CD14-positive monocyte (primary cell): ENCODE results near the gene PCDHGA6. TPM values are rescaled to one million over a fixed set of nuclear protein-coding genes. Genes with fewer than 3 reads are reported as not detected.

ENCODE experiments used
- DNase-seq, 3 donors: peaks; one replicate each; pipeline ENCODE4 v3.0.0-alpha.2; 2011 to 2022
- H2AFZ ChIP-seq: 2 replicates; pipeline ENCODE4 v1.6.0; 2012; ENCODE audit warnings: mild to moderate bottlenecking, low read depth, low read length, inconsistent platforms; ENCODE audit not compliant: insufficient read depth, poor library complexity, severe bottlenecking
- H3K27ac ChIP-seq, 2 donors: 1 replicate in 1 of 2; 2 replicates in 1 of 2; pipeline ENCODE4 v1.5.1; 2012 to 2013; ENCODE audit warnings: low read length in 2 of 2, control low read depth in 1 of 2, inconsistent platforms in 1 of 2, low read depth in 1 of 2, mild to moderate bottlenecking in 1 of 2
- H3K27me3 ChIP-seq, 2 donors: one replicate each; pipeline versions ENCODE4 v1.6.0 to v1.6.1; 2011 to 2013; ENCODE audit warnings: low read length in 2 of 2; ENCODE audit not compliant: control insufficient read depth in 2 of 2, insufficient read depth in 2 of 2
- H3K36me3 ChIP-seq, 2 donors: replicated peaks in 1 of 2; 1 replicate in 1 of 2; 2 replicates in 1 of 2; pipeline versions ENCODE4 v1.5.1 to v1.6.1; 2012 to 2013; ENCODE audit warnings: low read length in 2 of 2, control low read depth in 1 of 2, inconsistent platforms in 1 of 2, mild to moderate bottlenecking in 1 of 2; ENCODE audit not compliant: insufficient read depth in 2 of 2, control insufficient read depth in 1 of 2
- H3K4me1 ChIP-seq, 2 donors: 1 replicate in 1 of 2; 2 replicates in 1 of 2; pipeline versions ENCODE4 v1.5.1 to v1.6.1; 2012 to 2013; ENCODE audit warnings: low read length in 2 of 2, control low read depth in 1 of 2, inconsistent platforms in 1 of 2, mild to moderate bottlenecking in 1 of 2, moderate library complexity in 1 of 2; ENCODE audit not compliant: insufficient read depth in 2 of 2, control insufficient read depth in 1 of 2
- H3K4me2 ChIP-seq: replicated peaks from 2 replicates; pipeline ENCODE3; 2012; ENCODE audit warnings: low read length, moderate library complexity, mild to moderate bottlenecking; ENCODE audit not compliant: poor library complexity, severe bottlenecking; ENCODE audit errors: extremely low read depth
- H3K4me3 ChIP-seq, 3 experiments: fragments of 200-600 bp in 1 of 3; sonication (generic) in 1 of 3; replicated peaks in 1 of 3; 1 replicate in 2 of 3; 2 replicates in 1 of 3; pipeline ENCODE4 v1.5.1; 2011 to 2013; ENCODE audit warnings: low read length in 3 of 3, mild to moderate bottlenecking in 3 of 3, control low read depth in 2 of 3, low read depth in 2 of 3, inconsistent platforms in 1 of 3, moderate library complexity in 1 of 3
- H3K79me2 ChIP-seq: 2 replicates; pipeline ENCODE4 v1.6.0; 2012; ENCODE audit warnings: mild to moderate bottlenecking, control low read depth, inconsistent platforms, low read length, moderate library complexity; ENCODE audit not compliant: insufficient read depth
- H3K9ac ChIP-seq: 2 replicates; pipeline ENCODE4 v1.6.0; 2017; ENCODE audit warnings: low read length, mild to moderate bottlenecking; ENCODE audit not compliant: insufficient read depth, poor library complexity, severe bottlenecking
- H3K9me3 ChIP-seq, 2 donors: replicated peaks in 1 of 2; 1 replicate in 1 of 2; 2 replicates in 1 of 2; pipeline versions ENCODE4 v1.5.1 to v1.6.1; 2012 to 2013; ENCODE audit warnings: low read length in 2 of 2, control low read depth in 1 of 2; ENCODE audit not compliant: control insufficient read depth in 1 of 2, insufficient read depth in 1 of 2
- H4K20me1 ChIP-seq: 2 replicates; pipeline ENCODE4 v1.6.0; 2012; ENCODE audit warnings: mild to moderate bottlenecking, low read length, control low read depth, moderate library complexity; ENCODE audit not compliant: insufficient read depth
- H3K27ac Mint-ChIP-seq, 7 donors: one replicate each; pipeline ENCODE4 v1.8.0; 2020; ENCODE audit warnings: mild to moderate bottlenecking in 7 of 7, mixed read lengths in 7 of 7, moderate library complexity in 6 of 7, inconsistent platforms in 2 of 7
- H3K27me3 Mint-ChIP-seq, 3 donors: one replicate each; pipeline ENCODE4 v1.8.0; 2021 to 2022; ENCODE audit warnings: low read depth in 3 of 3, mild to moderate bottlenecking in 3 of 3, mixed read lengths in 3 of 3, moderate library complexity in 3 of 3, inconsistent platforms in 1 of 3
- H3K36me3 Mint-ChIP-seq, 2 donors: one replicate each; pipeline ENCODE4 v1.8.0; 2020; ENCODE audit warnings: mixed read lengths in 2 of 2, inconsistent platforms in 1 of 2, mild to moderate bottlenecking in 1 of 2
- H3K4me1 Mint-ChIP-seq: one replicate; pipeline ENCODE4 v1.8.0; 2020; ENCODE audit warnings: mild to moderate bottlenecking, mixed read lengths
- H3K4me3 Mint-ChIP-seq, 2 donors: one replicate each; pipeline ENCODE4 v1.8.0; 2020; ENCODE audit warnings: mild to moderate bottlenecking in 2 of 2, mixed read lengths in 2 of 2, moderate library complexity in 1 of 2
- H3K9me3 Mint-ChIP-seq, 7 donors: one replicate each; pipeline ENCODE4 v1.8.0; 2020 to 2022; ENCODE audit warnings: mixed read lengths in 7 of 7, mild to moderate bottlenecking in 6 of 7, moderate library complexity in 6 of 7, inconsistent platforms in 2 of 7
- WGBS: methylation state at CpG from one replicate; pipeline ENCODE4 v1.1.5; 2013; ENCODE audit warnings: missing lambda C conversion rate; ENCODE audit not compliant: insufficient coverage; 5-methylcytosine and 5-hydroxymethylcytosine counted together
- intact Hi-C, 2 donors: fragments of 100-400 bp; cut with micrococcal nuclease; formaldehyde crosslinking; loops; one replicate each; pipeline versions ENCODE4 v1.15.0 to v1.15.1; 2023
- polyA plus RNA-seq, 3 donors: library from polyadenylated mRNA; depleted of rRNA in 1 of 3; unstranded in 2 of 3; stranded (reverse) in 1 of 3; fragments of 300-500 nt in 2 of 3; fragments of >200 nt in 1 of 3; fragmentation: Illumina TruSeq in 2 of 3; gene quantifications; 1 replicate in 2 of 3; 2 replicates in 1 of 3; pipeline ENCODE4 v1.2.3, GENCODE V29; 2012 to 2021
- TF ChIP-seq, protein P1 (sequence below): fragments of 200-600 bp; IDR thresholded peaks from one replicate; pipeline ENCODE4 v1.8.0; 2022; ENCODE audit warnings: antibody characterized with exemption, mild to moderate bottlenecking

Gene PCDHGA6
- polyA plus RNA-seq, 3 donors = not detected

DNA sequence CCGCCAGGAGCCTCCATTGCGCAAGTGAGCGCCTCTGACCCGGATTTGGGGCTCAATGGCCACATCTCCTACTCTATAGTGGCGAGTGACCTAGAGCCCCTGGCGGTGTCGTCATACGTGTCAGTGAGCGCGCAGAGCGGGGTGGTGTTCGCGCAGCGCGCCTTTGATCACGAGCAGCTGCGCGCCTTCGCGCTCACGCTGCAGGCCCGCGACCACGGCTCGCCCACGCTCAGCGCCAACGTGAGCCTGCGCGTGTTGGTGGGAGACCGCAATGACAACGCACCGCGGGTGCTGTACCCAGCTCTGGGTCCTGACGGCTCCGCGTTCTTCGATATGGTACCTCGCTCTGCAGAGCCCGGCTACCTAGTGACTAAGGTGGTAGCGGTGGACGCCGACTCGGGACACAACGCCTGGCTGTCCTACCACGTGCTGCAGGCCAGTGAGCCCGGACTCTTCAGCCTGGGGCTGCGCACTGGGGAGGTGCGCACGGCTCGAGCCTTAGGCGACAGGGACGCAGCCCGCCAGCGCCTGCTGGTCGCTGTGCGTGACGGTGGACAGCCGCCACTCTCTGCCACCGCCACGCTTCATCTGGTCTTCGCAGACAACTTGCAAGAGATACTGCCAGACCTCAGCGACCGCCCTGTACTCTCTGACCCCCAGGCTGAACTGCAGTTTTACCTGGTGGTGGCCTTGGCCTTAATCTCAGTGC lies 36.1 kb downstream of the PCDHGA6 start:
- Histone ChIP-seq H3K27me3 (peaks cover 77 to 98% of the 10 kb centered on the region in 2 donors), H3K9me3 (peaks cover 32 to 56% of the 10 kb centered on the region in 2 donors), H4K20me1 (no peaks in the 10 kb centered on the region), H3K36me3 (no peaks in the 10 kb centered on the region), H3K79me2 (no peaks in the 10 kb centered on the region), H2AFZ (no peak overlapping the region), H3K4me1 (peaks cover 11 to 17% of the 10 kb centered on the region in 2 donors), H3K27ac (no peak overlapping the region), H3K9ac (no peak overlapping the region), H3K4me3 (no peak overlapping the region), H3K4me2 (no peak overlapping the region)
- DNase-seq = no peak
- Mint-ChIP-seq H3K27me3 (peaks cover 76 to 95% (median 91%) of the 10 kb centered on the region in 3 donors), H3K27ac (no peak overlapping the region), H3K36me3 (peaks cover 15 to 16% of the 10 kb centered on the region in 2 donors), H3K4me1 (peaks cover 18% of the 10 kb centered on the region), H3K4me3 (peak overlapping the region in 1 of 2 donors; percentile 92), H3K9me3 (peaks cover 21 to 68% (median 53%) of the 10 kb centered on the region in 7 donors)
- 30% methylated on average over 60 of the region's 64 CpGs for WGBS
- intact Hi-C loops = loop anchor here (5.0 kb wide), 2 partner anchors 113 to 153 kb away; no protein-coding TSS in a partner anchor
- TF ChIP-seq, protein P1, sequence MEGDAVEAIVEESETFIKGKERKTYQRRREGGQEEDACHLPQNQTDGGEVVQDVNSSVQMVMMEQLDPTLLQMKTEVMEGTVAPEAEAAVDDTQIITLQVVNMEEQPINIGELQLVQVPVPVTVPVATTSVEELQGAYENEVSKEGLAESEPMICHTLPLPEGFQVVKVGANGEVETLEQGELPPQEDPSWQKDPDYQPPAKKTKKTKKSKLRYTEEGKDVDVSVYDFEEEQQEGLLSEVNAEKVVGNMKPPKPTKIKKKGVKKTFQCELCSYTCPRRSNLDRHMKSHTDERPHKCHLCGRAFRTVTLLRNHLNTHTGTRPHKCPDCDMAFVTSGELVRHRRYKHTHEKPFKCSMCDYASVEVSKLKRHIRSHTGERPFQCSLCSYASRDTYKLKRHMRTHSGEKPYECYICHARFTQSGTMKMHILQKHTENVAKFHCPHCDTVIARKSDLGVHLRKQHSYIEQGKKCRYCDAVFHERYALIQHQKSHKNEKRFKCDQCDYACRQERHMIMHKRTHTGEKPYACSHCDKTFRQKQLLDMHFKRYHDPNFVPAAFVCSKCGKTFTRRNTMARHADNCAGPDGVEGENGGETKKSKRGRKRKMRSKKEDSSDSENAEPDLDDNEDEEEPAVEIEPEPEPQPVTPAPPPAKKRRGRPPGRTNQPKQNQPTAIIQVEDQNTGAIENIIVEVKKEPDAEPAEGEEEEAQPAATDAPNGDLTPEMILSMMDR = no peak

DNA sequence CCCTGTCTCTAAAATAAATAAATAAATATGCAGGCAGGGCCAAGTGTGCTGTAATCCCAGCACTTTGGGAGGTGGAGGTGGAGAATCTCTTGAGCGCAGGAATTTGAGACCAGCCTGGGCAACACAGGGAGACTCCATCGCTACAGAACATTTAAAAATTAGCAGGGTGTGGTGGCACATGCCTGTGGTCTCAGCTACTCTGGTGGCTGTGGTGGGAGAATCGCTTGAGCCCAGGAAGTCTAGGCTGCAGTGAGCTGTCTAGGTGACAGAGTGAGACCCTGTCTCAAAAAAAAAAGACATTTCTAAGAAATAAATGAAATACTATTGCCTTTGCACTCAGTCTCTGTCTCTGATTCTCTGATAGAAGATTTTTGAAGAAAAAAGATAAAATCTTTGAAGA lies 37.9 kb downstream of the PCDHGA6 start:
- intact Hi-C loops = loop anchor here (5.0 kb wide), 2 partner anchors 111 to 151 kb away; no protein-coding TSS in a partner anchor
- H3K36me3 ChIP-seq = no peaks in the 10 kb centered on the region
- WGBS = 94% methylated on average over 2 of the region's 3 CpGs
- Mint-ChIP-seq H3K4me3 (peak overlapping the region in 1 of 2 donors; percentile 35), H3K36me3 (peaks cover 18 to 21% of the 10 kb centered on the region in 2 donors), H3K9me3 (peaks cover 21 to 64% (median 49%) of the 10 kb centered on the region in 7 donors), H3K4me1 (peaks cover 22% of the 10 kb centered on the region), H3K27me3 (peaks cover 82 to 93% (median 87%) of the 10 kb centered on the region in 3 donors), H3K27ac (no peak overlapping the region)
- no peak overlapping the region for H3K4me3 ChIP-seq
- H3K4me2 ChIP-seq = no peak overlapping the region
- no peak overlapping the region for H3K9ac ChIP-seq
- TF ChIP-seq, protein P1 = no peak
- peaks cover 83 to 100% of the 10 kb centered on the region in 2 donors for H3K27me3 ChIP-seq
- peaks cover 11 to 17% of the 10 kb centered on the region in 2 donors for H3K4me1 ChIP-seq
- DNase-seq = no peak
- no peaks in the 10 kb centered on the region for H3K79me2 ChIP-seq
- H4K20me1 ChIP-seq = no peaks in the 10 kb centered on the region
- no peak overlapping the region for H3K27ac ChIP-seq
- H3K9me3 ChIP-seq = peaks cover 32 to 60% of the 10 kb centered on the region in 2 donors
- no peak overlapping the region for H2AFZ ChIP-seq
